Adrenal gland (tissue), 12 donors: Measurements from ENCODE around the gene LRRC4C. TPM values are rescaled to one million over a fixed set of nuclear protein-coding genes. Genes with fewer than 3 reads are reported as not detected.

Source experiments
- DNase-seq, 7 donors: peaks; one replicate each; pipeline ENCODE4 v3.0.0-alpha.2; 2019 to 2020
- H3K27ac ChIP-seq, 5 donors: fragments of 200-600 bp; sonication (generic) in 4 of 5; 1 replicate in 3 of 5; 2 replicates in 2 of 5; pipeline versions ENCODE4 v1.5.1 to v1.8.0; 2016 to 2020; ENCODE audit warnings: mild to moderate bottlenecking in 1 of 5
- H3K27me3 ChIP-seq: fragments of 200-600 bp; 2 replicates; pipeline ENCODE4 v1.8.0; 2021
- H3K36me3 ChIP-seq, 2 donors: fragments of 200-600 bp; replicated peaks in 1 of 2; 1 replicate in 1 of 2; 2 replicates in 1 of 2; pipeline versions ENCODE4 v1.5.1 to v1.8.0; 2018 to 2022
- H3K4me1 ChIP-seq, 2 donors: fragments of 200-600 bp; replicated peaks in 1 of 2; 1 replicate in 1 of 2; 2 replicates in 1 of 2; pipeline versions ENCODE4 v1.5.1 to v1.8.0; 2018 to 2021
- H3K4me3 ChIP-seq, 4 donors: fragments of 200-600 bp; sonication (generic) in 3 of 4; one replicate each; pipeline ENCODE4 v1.5.1; 2016 to 2018
- H3K9me3 ChIP-seq, 3 donors: fragments of 200-600 bp; sonication (generic) in 1 of 3; replicated peaks in 1 of 3; 1 replicate in 2 of 3; 2 replicates in 1 of 3; pipeline versions ENCODE4 v1.5.1 to v1.8.0; 2016 to 2021
- POLR2A ChIP-seq, 2 donors: fragments of 450-650 bp; IDR thresholded peaks; one replicate each; pipeline ENCODE4 v1.6.1; 2017; ENCODE audit warnings: antibody characterized with exemption in 2 of 2, mild to moderate bottlenecking in 2 of 2, moderate library complexity in 1 of 2
- WGBS, 4 donors: extraction: QIAGEN DNeasy Blood & Tissue Kit in 2 of 4; methylation state at CpG; one replicate each; pipeline versions ENCODE4 v1.1.5 to v1.1.7; 2013 to 2017; 5-methylcytosine and 5-hydroxymethylcytosine counted together
- intact Hi-C, 2 donors: fragments of 100-400 bp; cut with DNase I; formaldehyde crosslinking; loops; one replicate each; pipeline versions ENCODE4 v1.14.1 to v1.15.0; 2022 to 2023
- polyA plus RNA-seq, 3 donors: library from polyadenylated mRNA; stranded (reverse); fragments of 200-250 nt in 2 of 3; fragments of 350-450 nt in 1 of 3; fragmentation: Illumina TruSeq in 1 of 3; extraction: RNeasy Lipid Tissue Mini Kit (QIAGEN cat#74804) in 1 of 3; gene quantifications; one replicate each; pipeline ENCODE4 v1.2.3, GENCODE V29; 2013 to 2014
- total RNA-seq, 9 donors: library from RNA; depleted of rRNA in 4 of 9; stranded (reverse); fragments of >200 nt in 4 of 9; fragments of 120-200 nt in 1 of 9; fragmentation: NEBNext Ultra II Directional in 1 of 9; extraction: Animal tissue kit (Norgen Biotek cat#: 25700) in 1 of 9; gene quantifications; one replicate each; pipeline versions ENCODE4 v1.1.0 to v1.2.4, GENCODE V29; 2013 to 2023
- TF ChIP-seq, protein P1 (sequence below), 6 experiments: fragments of 450-650 bp in 4 of 6; fragments of 200-600 bp in 2 of 6; sonication (generic) in 1 of 6; IDR thresholded peaks; 1 replicate in 5 of 6; 2 replicates in 1 of 6; pipeline versions ENCODE4 v1.5.1 to v1.8.0; 2016 to 2021; ENCODE audit warnings: antibody characterized with exemption in 6 of 6, mild to moderate bottlenecking in 2 of 6, moderate library complexity in 1 of 6
- donor health status: healthy with polysubstance abuse.
- donor health status: Bipolar disorder and iron deficiency.
- donor health status: DM: yes; HTN: yes; CAD: no.
- donor health status: DM: no; HTN: no; CAD: no.
- donor health status: DM: no; HTN: no; CAD: no.
- donor health status: DM: yes; HTN: yes; CAD: no.

LRRC4C gene
- total and polyA plus RNA-seq, 12 donors, result 1.0 to 10.6 (median 5.5) TPM

DNA sequence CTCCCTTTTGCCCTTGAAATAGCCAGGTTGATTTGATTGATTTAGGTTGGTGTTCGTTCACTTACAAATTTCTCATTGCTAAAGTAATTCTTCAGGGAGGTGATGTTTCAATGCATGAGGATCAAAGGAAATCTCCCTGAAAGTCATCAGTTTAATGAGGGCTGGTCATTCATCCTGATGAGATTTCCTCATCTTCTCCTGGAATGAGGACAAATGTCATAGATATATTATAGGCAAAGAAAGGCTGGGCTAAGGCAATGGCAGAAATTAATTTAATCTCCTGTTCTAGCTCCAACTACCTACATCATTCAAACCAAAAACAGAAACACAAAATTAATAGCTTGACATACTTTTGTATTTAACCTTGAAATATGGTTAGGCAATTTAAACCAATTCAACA lies 1052.1 kb downstream of the LRRC4C start:
- no peaks in the 10 kb centered on the region for H3K4me1 ChIP-seq
- H3K27ac ChIP-seq, result no peak overlapping the region
- no peak overlapping the region for H3K4me3 ChIP-seq
- H3K27me3 ChIP-seq, result no peaks in the 10 kb centered on the region
- no peaks in the 10 kb centered on the region for H3K9me3 ChIP-seq
- H3K36me3 ChIP-seq, result no peaks in the 10 kb centered on the region
- WGBS, 4 donors, result 37 to 53% (median 44%) methylated on average over 1 of the region's 1 CpG
- TF ChIP-seq POLR2A (IDR thresholded peaks at IDR 0.05), result no peak
- TF ChIP-seq, protein P1, sequence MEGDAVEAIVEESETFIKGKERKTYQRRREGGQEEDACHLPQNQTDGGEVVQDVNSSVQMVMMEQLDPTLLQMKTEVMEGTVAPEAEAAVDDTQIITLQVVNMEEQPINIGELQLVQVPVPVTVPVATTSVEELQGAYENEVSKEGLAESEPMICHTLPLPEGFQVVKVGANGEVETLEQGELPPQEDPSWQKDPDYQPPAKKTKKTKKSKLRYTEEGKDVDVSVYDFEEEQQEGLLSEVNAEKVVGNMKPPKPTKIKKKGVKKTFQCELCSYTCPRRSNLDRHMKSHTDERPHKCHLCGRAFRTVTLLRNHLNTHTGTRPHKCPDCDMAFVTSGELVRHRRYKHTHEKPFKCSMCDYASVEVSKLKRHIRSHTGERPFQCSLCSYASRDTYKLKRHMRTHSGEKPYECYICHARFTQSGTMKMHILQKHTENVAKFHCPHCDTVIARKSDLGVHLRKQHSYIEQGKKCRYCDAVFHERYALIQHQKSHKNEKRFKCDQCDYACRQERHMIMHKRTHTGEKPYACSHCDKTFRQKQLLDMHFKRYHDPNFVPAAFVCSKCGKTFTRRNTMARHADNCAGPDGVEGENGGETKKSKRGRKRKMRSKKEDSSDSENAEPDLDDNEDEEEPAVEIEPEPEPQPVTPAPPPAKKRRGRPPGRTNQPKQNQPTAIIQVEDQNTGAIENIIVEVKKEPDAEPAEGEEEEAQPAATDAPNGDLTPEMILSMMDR (IDR thresholded peaks at IDR 0.05), result no peak
- no peak for DNase-seq
- intact Hi-C loops, result no loop called here

DNA sequence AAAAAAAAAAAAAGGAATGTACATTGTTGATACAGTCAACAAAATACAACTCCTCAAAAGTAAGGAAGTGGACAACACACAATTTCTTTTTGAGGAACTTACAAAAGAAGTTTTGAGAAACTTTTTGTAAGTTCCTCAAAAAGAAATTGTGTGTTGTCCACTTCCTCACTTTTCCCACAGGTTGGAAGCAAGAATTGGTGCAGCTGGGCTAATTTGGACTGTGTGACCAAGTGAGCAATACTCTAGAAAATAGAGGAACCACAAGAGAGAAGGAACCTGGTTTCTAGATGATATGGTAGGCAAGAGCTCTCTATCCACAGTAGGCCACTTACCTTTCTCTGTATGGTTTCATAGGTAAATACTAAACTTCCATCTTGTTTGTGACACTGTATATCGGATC lies 1053.8 kb downstream of the LRRC4C start:
- Histone ChIP-seq H3K27ac (no peak overlapping the region), H3K4me1 (no peaks in the 10 kb centered on the region), H3K9me3 (no peaks in the 10 kb centered on the region), H3K27me3 (no peaks in the 10 kb centered on the region), H3K4me3 (no peak overlapping the region), H3K36me3 (no peaks in the 10 kb centered on the region)
- TF ChIP-seq POLR2A (IDR thresholded peaks at IDR 0.05), result no peak
- TF ChIP-seq, protein P1 (IDR thresholded peaks at IDR 0.05), result no peak
- intact Hi-C loops, result no loop called here
- DNase-seq, result no peak
- 80 to 100% (median 88%) methylated on average over 1 of the region's 1 CpG for whole genome bisulfite sequencing, 4 donors

DNA sequence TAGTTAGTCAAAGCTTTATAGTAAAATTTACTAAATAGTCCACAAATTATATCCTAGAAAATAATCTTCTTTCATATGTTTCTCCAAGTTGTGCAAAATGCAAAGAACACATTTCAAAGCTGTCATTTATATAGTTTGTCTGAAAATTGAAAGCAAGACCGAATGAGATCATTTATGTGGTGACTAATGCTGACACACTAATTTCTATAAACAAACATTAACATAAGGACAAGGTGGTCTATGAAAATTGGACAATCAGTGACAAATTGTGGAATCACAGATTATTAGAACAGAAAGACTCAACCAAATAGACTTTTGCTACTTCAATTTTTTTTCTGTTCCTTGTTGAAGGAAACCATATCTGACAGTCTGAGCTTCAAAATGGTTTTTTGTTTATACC lies 1056.1 kb downstream of the LRRC4C start:
- WGBS, 4 donors, result 49 to 67% (median 59%) methylated on average over 1 of the region's 1 CpG
- intact Hi-C loops, result no loop called here
- no peak for DNase-seq
- H3K27ac ChIP-seq, result no peak overlapping the region
- no peaks in the 10 kb centered on the region for H3K36me3 ChIP-seq
- no peaks in the 10 kb centered on the region for H3K9me3 ChIP-seq
- H3K27me3 ChIP-seq, result no peaks in the 10 kb centered on the region
- no peaks in the 10 kb centered on the region for H3K4me1 ChIP-seq
- TF ChIP-seq, protein P1 (IDR thresholded peaks at IDR 0.05), result no peak
- TF ChIP-seq POLR2A (IDR thresholded peaks at IDR 0.05), result no peak
- no peak overlapping the region for H3K4me3 ChIP-seq

DNA sequence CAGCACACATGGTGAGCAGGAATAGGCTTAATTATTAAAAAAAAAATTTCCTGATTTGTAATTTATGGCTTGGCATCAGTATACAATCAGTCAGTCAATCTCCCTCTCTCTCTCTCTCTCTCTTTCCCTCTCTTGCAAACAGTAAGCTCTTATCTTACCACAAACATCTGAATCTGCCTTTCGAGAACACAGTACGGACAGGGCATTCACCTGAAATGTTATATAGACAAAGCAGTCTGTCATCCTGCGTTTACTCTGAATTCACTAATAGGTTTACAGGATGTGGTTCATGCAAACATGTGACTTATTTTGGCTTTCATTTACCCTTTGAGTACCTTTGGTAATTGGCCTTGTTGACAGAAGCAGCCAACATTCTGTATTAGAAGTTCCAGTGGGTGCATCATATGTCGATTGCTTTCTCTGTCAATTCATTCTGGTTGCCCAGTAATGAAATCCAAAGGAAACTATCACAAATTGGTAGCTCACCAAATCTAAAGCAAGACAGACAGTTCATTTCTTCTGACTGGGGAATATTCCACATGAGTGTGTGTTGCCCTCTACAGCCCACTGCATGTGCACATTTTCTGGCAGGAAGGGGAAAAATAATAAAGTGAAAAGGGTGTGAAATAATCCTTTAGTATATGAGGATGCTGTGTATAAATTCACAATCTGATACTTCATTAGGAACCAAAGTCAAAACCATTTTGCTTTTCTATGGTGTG lies 1058.2 kb downstream of the LRRC4C start:
- Histone ChIP-seq H3K36me3 (no peaks in the 10 kb centered on the region), H3K27ac (no peak overlapping the region), H3K9me3 (no peaks in the 10 kb centered on the region), H3K27me3 (no peaks in the 10 kb centered on the region), H3K4me3 (no peak overlapping the region), H3K4me1 (no peaks in the 10 kb centered on the region)
- no peak for DNase-seq
- WGBS, 4 donors, result 28 to 57% (median 43%) methylated on average over 4 of the region's 4 CpGs
- intact Hi-C loops, result no loop called here
- no peak for TF ChIP-seq POLR2A (IDR thresholded peaks at IDR 0.05)
- TF ChIP-seq, protein P1 (IDR thresholded peaks at IDR 0.05), result no peak
